Esophagus muscularis mucosa (tissue), 3 donors: Measurements from ENCODE around the gene CLIC6.

Source experiments
- CTCF ChIP-seq, 3 experiments: fragments of 200-600 bp in 2 of 3; fragments of 450-650 bp in 1 of 3; sonication (generic) in 2 of 3; IDR thresholded peaks; one replicate each; pipeline ENCODE4 v1.5.1; 2017 to 2019; ENCODE audit warnings: antibody characterized with exemption in 3 of 3, mild to moderate bottlenecking in 2 of 3, moderate library complexity in 1 of 3
- POLR2AphosphoS5 ChIP-seq, 2 donors: sonication (generic); formaldehyde crosslinking; IDR thresholded peaks; one replicate each; pipeline ENCODE4 v1.6.1; 2017; ENCODE audit warnings: antibody characterized with exemption in 2 of 2

GRCh38 chr21:34715518-34715917 lies 46.7 kb downstream of the CLIC6 start:
- TF ChIP-seq CTCF (IDR thresholded peaks at IDR 0.05) (no peak), POLR2AphosphoS5 (IDR thresholded peaks at IDR 0.05) (no peak)
